ENCODE results near the gene PAX1. TPM values are rescaled to one million over a fixed set of nuclear protein-coding genes. Genes with fewer than 3 reads are reported as not detected.

The PAX1 gene
- total RNA-seq, 1 donor from 2014 or later = under 0.01 TPM

DNA sequence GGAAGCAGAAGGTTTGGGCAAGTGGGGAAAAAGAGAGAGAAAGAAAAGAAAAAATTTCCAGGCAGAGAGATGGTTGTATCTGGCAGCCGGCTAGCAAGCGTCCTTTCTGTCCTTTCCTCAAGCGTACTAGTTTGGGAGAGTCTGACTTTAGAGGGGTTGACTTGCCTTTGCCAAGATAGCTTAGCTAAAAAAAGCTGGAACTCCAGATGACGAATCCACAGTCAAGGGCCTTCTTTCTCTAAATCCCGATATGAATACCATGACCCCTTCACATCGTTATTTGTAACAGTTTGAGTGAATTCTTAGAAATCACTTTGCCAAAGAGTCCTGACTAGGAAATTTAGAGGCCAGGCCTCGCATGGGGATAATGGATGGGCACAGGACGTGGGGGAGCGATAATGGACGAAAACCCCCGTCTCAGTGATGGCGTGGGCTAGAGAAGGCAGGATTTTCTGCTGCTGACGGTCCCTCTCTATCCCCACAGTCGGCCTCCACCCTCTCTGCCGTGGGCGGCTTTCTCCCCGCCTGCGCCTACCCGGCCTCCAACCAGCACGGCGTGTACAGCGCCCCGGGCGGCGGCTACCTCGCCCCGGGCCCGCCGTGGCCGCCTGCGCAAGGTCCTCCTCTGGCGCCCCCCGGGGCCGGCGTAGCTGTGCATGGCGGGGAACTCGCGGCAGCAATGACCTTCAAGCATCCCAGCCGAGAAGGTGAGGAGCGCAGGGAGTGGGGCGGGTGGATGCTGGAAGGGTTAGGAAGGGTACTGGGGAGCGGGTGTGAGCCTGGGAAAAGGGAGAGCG is 3.5 kb downstream of the PAX1 start:
- H3K27me3 ChIP-seq (ENCODE audit: control insufficient read depth in 3 of 3, insufficient read depth in 3 of 3, low read length in 3 of 3) = peaks cover 71 to 79% (median 71%) of the 10 kb centered on the region in 3 donors
- H3K4me1 ChIP-seq (ENCODE audit: control insufficient read depth in 3 of 3, insufficient read depth in 3 of 3, low read length in 3 of 3) = peaks cover 5 to 7% (median 7%) of the 10 kb centered on the region in 3 donors
- no peak overlapping the region for H3K9ac ChIP-seq (ENCODE audit: low read depth in 1 of 3, low read length in 3 of 3)

DNA sequence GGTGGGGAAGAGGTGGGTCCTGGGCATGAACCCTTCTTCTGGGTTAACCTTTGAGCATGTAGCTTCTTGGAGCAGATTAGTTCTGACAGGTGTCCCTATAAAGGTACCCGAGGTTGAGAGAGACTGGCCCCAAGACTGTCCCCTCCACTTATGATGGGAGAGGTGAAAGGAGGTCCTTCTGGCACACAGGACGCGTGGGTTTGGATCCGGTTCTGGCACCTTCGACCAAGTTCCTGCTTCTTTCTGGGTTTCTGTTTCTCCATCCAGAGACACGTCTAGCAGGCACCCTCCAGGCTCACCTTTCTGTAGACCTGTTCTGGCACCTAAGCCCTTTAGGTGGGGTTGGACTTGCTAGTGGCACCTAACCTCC is 4.1 kb downstream of the PAX1 start:
- Histone ChIP-seq H3K9ac (ENCODE audit: low read depth in 1 of 3, low read length in 3 of 3) (no peak overlapping the region), H3K9me3 (ENCODE audit: control insufficient read depth in 3 of 3, low read length in 3 of 3) (no peaks in the 10 kb centered on the region), H3K27me3 (ENCODE audit: control insufficient read depth in 3 of 3, insufficient read depth in 3 of 3, low read length in 3 of 3) (peaks cover 70 to 79% (median 71%) of the 10 kb centered on the region in 3 donors), H3K36me3 (ENCODE audit: control insufficient read depth in 3 of 3, insufficient read depth in 3 of 3, low read length in 3 of 3) (no peaks in the 10 kb centered on the region), H3K4me3 (ENCODE audit: low read length in 3 of 3) (no peak overlapping the region), H3K4me1 (ENCODE audit: control insufficient read depth in 3 of 3, insufficient read depth in 3 of 3, low read length in 3 of 3) (peaks cover 5 to 7% (median 7%) of the 10 kb centered on the region in 3 donors), H3K27ac (ENCODE audit: low read depth, low read length) (no peak overlapping the region)

More for the DNA sequence above, 3.5 kb downstream of the PAX1 start:
- H3K27ac ChIP-seq (ENCODE audit: low read depth, low read length) = no peak overlapping the region
- no peaks in the 10 kb centered on the region for H3K36me3 ChIP-seq (ENCODE audit: control insufficient read depth in 3 of 3, insufficient read depth in 3 of 3, low read length in 3 of 3)
- H3K4me3 ChIP-seq (ENCODE audit: low read length in 3 of 3) = no peak overlapping the region
- H3K9me3 ChIP-seq (ENCODE audit: control insufficient read depth in 3 of 3, low read length in 3 of 3) = no peaks in the 10 kb centered on the region

DNA sequence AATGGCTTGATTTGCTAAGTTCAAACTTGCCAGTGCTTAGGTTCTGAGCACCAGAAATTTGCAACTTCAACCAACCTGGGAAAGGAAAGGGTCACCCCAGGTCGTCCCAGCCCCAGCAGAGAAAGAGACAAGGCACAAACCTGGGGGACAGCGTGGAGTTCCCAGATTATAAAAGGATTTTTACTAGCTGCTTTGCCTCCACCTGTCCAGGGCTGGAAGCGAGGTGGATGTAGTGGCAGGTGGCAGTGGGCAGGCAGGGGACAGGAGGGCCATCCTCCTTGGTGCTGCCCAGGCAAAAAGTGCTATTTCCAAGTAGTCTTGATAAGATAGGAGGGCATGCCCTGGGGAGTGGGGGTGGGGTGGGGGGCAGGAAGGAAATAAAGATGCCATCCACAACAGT is 4.9 kb downstream of the PAX1 start:
- H3K27me3 ChIP-seq (ENCODE audit: control insufficient read depth in 3 of 3, insufficient read depth in 3 of 3, low read length in 3 of 3) = peaks cover 70 to 80% (median 72%) of the 10 kb centered on the region in 3 donors

DNA sequence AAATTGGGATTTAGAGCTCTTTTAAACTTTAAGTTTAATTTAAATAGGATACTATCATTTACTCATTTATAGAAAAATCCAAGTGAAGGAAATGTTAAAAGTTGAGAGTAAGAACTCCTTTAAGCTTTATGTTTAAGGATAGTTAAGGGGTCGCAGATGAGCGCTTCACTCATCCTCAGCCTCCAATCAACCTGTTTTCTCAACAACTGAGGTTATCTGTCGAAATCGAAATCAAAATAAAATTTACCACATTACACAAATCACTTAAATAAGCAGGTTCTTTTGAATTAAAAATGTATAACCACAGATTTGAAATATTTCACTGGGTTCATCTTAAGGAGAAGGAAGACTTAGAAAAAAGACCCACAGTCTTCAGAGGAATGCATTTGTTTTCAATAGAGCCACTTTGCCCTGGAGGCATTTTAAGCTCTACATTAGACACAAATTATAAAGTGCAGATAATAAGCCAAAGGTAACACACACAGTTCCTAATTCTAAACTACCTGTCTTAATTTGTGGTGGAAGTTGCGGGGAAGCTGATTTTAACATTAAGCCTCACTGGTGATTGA is 5.5 kb downstream of the PAX1 start:
- no peak overlapping the region for H3K27ac ChIP-seq (ENCODE audit: low read depth, low read length)
- H3K27me3 ChIP-seq (ENCODE audit: control insufficient read depth in 3 of 3, insufficient read depth in 3 of 3, low read length in 3 of 3) = peaks cover 74 to 81% (median 76%) of the 10 kb centered on the region in 3 donors
- no peak overlapping the region for H3K4me3 ChIP-seq (ENCODE audit: low read length in 3 of 3)
- H3K9me3 ChIP-seq (ENCODE audit: control insufficient read depth in 3 of 3, low read length in 3 of 3) = no peaks in the 10 kb centered on the region
- H3K9ac ChIP-seq (ENCODE audit: low read depth in 1 of 3, low read length in 3 of 3) = no peak overlapping the region
- no peaks in the 10 kb centered on the region for H3K36me3 ChIP-seq (ENCODE audit: control insufficient read depth in 3 of 3, insufficient read depth in 3 of 3, low read length in 3 of 3)
- H3K4me1 ChIP-seq (ENCODE audit: control insufficient read depth in 3 of 3, insufficient read depth in 3 of 3, low read length in 3 of 3) = peaks cover 4 to 5% (median 5%) of the 10 kb centered on the region in 3 donors

More for the DNA sequence above, 4.9 kb downstream of the PAX1 start:
- Histone ChIP-seq H3K4me3 (ENCODE audit: low read length in 3 of 3) (no peak overlapping the region), H3K27ac (ENCODE audit: low read depth, low read length) (no peak overlapping the region), H3K36me3 (ENCODE audit: control insufficient read depth in 3 of 3, insufficient read depth in 3 of 3, low read length in 3 of 3) (no peaks in the 10 kb centered on the region), H3K4me1 (ENCODE audit: control insufficient read depth in 3 of 3, insufficient read depth in 3 of 3, low read length in 3 of 3) (peaks cover 5 to 7% (median 5%) of the 10 kb centered on the region in 3 donors), H3K9me3 (ENCODE audit: control insufficient read depth in 3 of 3, low read length in 3 of 3) (no peaks in the 10 kb centered on the region), H3K9ac (ENCODE audit: low read depth in 1 of 3, low read length in 3 of 3) (no peak overlapping the region)

DNA sequence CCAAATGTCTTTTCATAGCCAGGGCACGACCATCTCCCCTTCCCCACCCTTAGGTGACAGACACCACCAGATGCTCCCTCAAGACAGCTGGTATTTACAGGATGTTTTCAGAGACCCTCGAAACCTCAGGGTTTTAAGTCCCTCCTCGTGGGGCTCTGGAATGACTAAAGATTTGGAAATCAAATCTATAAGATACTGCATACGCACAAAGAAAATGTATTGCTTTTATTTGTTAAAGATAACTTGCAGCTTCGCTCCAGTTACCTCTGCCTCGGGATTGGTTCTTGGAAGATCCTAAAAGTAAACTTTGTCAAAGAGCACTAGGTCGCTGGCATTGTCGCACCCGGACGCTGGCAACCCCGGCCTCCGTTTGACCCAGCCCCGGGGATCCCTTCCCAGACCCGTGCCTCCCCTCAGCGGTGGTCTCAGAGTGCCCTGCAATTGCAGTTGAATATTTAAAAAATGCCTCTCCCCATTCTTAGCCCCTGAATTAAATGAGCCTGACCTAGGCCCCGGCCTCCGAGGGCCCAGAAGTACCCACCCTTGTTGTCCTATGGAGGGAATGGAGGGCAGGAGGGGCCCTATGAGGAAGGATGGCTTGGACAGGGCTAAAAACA is 7.1 kb downstream of the PAX1 start:
- Histone ChIP-seq H3K27ac (ENCODE audit: low read depth, low read length) (no peak overlapping the region), H3K9me3 (ENCODE audit: control insufficient read depth in 3 of 3, low read length in 3 of 3) (no peaks in the 10 kb centered on the region), H3K4me3 (ENCODE audit: low read length in 3 of 3) (no peak overlapping the region), H3K9ac (ENCODE audit: low read depth in 1 of 3, low read length in 3 of 3) (no peak overlapping the region), H3K36me3 (ENCODE audit: control insufficient read depth in 3 of 3, insufficient read depth in 3 of 3, low read length in 3 of 3) (no peaks in the 10 kb centered on the region), H3K4me1 (ENCODE audit: control insufficient read depth in 3 of 3, insufficient read depth in 3 of 3, low read length in 3 of 3) (no peaks in the 10 kb centered on the region), H3K27me3 (ENCODE audit: control insufficient read depth in 3 of 3, insufficient read depth in 3 of 3, low read length in 3 of 3) (peaks cover 61 to 77% (median 70%) of the 10 kb centered on the region in 3 donors)

DNA sequence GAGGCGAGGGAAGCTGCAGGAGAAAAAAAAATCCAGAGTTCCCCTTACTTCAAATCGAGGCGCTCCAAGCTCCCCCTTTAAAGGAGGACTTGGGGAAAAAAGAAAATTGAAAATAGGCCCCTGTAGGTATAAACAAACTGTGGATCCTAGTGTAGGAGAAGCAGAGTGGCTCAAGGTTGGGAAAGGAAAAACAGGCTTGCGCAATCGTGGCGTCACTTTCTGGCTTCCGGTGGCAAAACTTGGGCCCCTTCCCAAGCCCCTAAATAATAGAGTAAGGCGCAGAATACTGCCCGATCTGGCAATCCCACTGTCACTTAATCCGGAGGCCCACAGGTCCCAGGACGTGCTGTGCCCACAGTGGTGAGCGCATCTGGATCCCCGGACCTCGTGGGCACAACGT is 8.0 kb downstream of the PAX1 start:
- H3K4me3 ChIP-seq (ENCODE audit: low read length in 3 of 3) = no peak overlapping the region
- H3K27me3 ChIP-seq (ENCODE audit: control insufficient read depth in 3 of 3, insufficient read depth in 3 of 3, low read length in 3 of 3) = peaks cover 53 to 72% (median 61%) of the 10 kb centered on the region in 3 donors
- no peaks in the 10 kb centered on the region for H3K4me1 ChIP-seq (ENCODE audit: control insufficient read depth in 3 of 3, insufficient read depth in 3 of 3, low read length in 3 of 3)
- H3K27ac ChIP-seq (ENCODE audit: low read depth, low read length) = no peak overlapping the region
- H3K36me3 ChIP-seq (ENCODE audit: control insufficient read depth in 3 of 3, insufficient read depth in 3 of 3, low read length in 3 of 3) = no peaks in the 10 kb centered on the region
- H3K9ac ChIP-seq (ENCODE audit: low read depth in 1 of 3, low read length in 3 of 3) = no peak overlapping the region
- H3K9me3 ChIP-seq (ENCODE audit: control insufficient read depth in 3 of 3, low read length in 3 of 3) = no peaks in the 10 kb centered on the region

DNA sequence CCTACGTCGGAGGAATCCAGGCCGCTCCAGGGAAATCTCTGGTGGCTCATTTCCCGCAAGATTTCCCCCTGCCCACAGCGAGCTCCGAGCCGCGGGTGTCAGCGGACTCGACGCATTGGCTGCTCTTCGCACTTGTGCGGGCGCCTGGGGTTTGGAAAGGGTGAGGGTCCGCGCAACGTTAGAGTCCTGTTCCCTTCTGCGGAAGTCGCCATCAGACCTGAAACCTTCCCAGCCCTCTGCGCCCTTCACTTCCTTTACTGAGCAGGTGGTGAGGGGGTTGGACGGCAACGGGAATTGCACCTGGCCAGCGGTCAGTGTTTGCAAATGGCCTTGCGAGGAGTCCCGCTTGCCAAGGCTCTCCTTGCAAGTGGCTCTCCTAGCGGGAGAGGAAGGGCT is 8.4 kb downstream of the PAX1 start:
- Histone ChIP-seq H3K27me3 (ENCODE audit: control insufficient read depth in 3 of 3, insufficient read depth in 3 of 3, low read length in 3 of 3) (peaks cover 49 to 68% (median 58%) of the 10 kb centered on the region in 3 donors), H3K36me3 (ENCODE audit: control insufficient read depth in 3 of 3, insufficient read depth in 3 of 3, low read length in 3 of 3) (no peaks in the 10 kb centered on the region), H3K4me1 (ENCODE audit: control insufficient read depth in 3 of 3, insufficient read depth in 3 of 3, low read length in 3 of 3) (no peaks in the 10 kb centered on the region), H3K4me3 (ENCODE audit: low read length in 3 of 3) (no peak overlapping the region), H3K9ac (ENCODE audit: low read depth in 1 of 3, low read length in 3 of 3) (no peak overlapping the region), H3K27ac (ENCODE audit: low read depth, low read length) (no peak overlapping the region), H3K9me3 (ENCODE audit: control insufficient read depth in 3 of 3, low read length in 3 of 3) (no peaks in the 10 kb centered on the region)

DNA sequence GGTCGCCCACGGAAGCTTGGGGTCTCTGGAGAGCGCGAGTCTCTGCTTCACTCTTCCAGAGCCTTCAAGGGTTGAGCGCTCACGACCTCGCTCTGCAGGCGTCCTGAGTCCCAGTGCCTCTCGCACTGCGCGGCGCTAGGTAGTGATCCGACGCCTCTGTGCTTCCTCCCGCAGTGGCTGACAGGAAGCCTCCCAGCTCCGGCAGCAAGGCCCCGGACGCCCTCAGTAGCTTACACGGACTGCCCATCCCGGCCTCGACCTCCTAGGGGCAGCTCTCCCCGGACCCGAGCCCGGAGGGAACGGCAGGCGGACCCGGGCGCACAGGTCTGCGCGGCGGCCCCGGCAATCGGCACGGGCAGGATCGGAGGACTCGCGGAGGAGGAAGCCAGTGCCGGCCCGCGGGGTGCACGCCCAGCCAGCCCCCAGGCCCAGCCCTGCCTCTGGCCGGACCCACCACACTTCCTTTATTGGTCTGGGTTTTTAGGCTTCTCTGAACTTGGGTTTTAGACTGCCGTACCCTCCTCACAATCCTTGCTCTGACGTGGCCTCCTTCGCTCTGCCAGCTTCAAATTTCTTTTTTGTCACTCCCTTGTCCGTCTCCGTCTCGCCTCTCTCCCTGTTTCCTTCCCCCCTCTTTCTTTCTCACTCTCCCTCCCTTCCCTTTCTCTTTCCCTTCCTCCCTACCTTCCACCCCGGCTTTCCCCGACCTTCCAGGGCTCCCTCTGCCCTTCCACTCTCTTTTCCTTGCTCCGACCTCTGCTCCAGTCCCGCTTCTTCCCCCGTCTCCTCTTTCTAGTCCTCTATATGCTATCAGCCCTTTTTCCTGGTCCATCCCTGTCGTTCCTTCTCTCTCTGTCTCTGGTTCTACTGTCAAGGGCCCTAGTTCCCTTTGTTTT is 9.1 kb downstream of the PAX1 start:
- Histone ChIP-seq H3K27me3 (ENCODE audit: control insufficient read depth in 3 of 3, insufficient read depth in 3 of 3, low read length in 3 of 3) (peaks cover 43 to 61% (median 52%) of the 10 kb centered on the region in 3 donors), H3K36me3 (ENCODE audit: control insufficient read depth in 3 of 3, insufficient read depth in 3 of 3, low read length in 3 of 3) (no peaks in the 10 kb centered on the region), H3K4me3 (ENCODE audit: low read length in 3 of 3) (no peak overlapping the region), H3K9me3 (ENCODE audit: control insufficient read depth in 3 of 3, low read length in 3 of 3) (no peaks in the 10 kb centered on the region), H3K4me1 (ENCODE audit: control insufficient read depth in 3 of 3, insufficient read depth in 3 of 3, low read length in 3 of 3) (no peaks in the 10 kb centered on the region), H3K9ac (ENCODE audit: low read depth in 1 of 3, low read length in 3 of 3) (no peak overlapping the region), H3K27ac (ENCODE audit: low read depth, low read length) (no peak overlapping the region)

DNA sequence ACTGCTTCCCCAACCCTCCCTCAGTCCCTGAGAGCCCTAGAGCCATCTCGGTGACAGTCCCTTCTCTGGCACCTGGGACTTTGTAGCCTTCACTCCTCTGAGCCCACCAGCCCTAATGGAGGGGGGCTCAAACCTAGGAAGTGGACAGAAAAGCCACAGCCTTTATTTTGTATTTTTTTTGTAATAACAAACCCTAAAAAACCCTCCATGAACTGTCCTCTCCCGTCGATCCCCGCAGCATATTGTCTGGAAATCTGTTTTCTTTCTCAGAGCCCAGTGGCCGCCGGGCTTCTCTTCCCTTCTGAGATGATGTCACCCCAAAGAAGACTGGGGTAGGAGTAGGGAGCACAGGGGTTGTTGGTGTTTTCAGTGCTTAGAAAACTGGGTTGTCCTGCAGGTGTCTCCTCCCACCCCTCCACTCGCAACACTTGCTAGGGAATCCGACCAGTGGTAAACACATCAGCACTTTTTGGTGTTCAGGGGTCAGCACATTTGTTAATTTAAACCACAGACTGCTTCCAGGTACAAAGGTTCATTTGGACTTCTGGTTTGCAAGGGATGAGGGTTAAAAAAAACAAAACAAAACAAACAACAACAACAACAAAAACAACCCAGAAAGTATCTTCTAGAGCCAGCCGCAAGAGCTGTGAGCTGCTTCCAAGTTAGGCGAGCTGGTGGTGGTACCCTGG is 9.9 kb downstream of the PAX1 start:
- H3K4me1 ChIP-seq (ENCODE audit: control insufficient read depth in 3 of 3, insufficient read depth in 3 of 3, low read length in 3 of 3) = no peaks in the 10 kb centered on the region

More for the DNA sequence above, 9.9 kb downstream of the PAX1 start:
- H3K4me3 ChIP-seq (ENCODE audit: low read length in 3 of 3) = no peak overlapping the region
- H3K36me3 ChIP-seq (ENCODE audit: control insufficient read depth in 3 of 3, insufficient read depth in 3 of 3, low read length in 3 of 3) = no peaks in the 10 kb centered on the region
- no peak overlapping the region for H3K9ac ChIP-seq (ENCODE audit: low read depth in 1 of 3, low read length in 3 of 3)
- H3K9me3 ChIP-seq (ENCODE audit: control insufficient read depth in 3 of 3, low read length in 3 of 3) = no peaks in the 10 kb centered on the region
- H3K27ac ChIP-seq (ENCODE audit: low read depth, low read length) = no peak overlapping the region
- peaks cover 41 to 55% (median 49%) of the 10 kb centered on the region in 3 donors for H3K27me3 ChIP-seq (ENCODE audit: control insufficient read depth in 3 of 3, insufficient read depth in 3 of 3, low read length in 3 of 3)
